DMS79 treated with DMSO at 0.1 percent for 48 hours (cell line): ENCODE results near the gene RAB4A.
"Not testable (repeated sequence)": the region's sequence is repeated elsewhere in the genome, so short reads cannot be mapped to it uniquely, and the experiment has no call there.

ENCODE experiments used
- DNase-seq: peaks from one replicate; lab custom pipeline; 2025; lab: John Stamatoyannopoulos, UW

The RAB4A gene

DNA sequence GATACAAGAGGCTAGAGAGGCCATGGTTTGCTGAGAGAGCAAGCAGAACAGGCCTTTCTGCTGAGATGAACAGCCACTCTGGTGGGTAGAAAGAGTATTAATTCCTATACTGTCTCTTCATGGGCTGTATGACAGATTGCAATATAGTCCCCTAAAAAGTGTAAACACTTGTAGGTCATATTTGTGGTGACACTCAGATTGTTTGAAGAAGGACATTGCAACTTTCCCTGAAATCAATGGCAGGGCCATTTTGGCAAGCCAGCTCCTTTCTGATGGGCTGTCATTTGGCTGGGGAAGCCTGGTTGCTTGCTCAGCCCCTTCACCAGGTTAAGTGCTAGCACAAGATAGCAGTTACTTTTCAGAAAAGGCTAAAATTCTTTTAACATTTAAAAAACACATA, 27.5 kb downstream of the RAB4A start:
- DNase-seq = no peak

- DNase-seq = no peak
Observed at GRCh38 chr1:229298887-229299503, 28.1 kb downstream of the RAB4A start.

DNA sequence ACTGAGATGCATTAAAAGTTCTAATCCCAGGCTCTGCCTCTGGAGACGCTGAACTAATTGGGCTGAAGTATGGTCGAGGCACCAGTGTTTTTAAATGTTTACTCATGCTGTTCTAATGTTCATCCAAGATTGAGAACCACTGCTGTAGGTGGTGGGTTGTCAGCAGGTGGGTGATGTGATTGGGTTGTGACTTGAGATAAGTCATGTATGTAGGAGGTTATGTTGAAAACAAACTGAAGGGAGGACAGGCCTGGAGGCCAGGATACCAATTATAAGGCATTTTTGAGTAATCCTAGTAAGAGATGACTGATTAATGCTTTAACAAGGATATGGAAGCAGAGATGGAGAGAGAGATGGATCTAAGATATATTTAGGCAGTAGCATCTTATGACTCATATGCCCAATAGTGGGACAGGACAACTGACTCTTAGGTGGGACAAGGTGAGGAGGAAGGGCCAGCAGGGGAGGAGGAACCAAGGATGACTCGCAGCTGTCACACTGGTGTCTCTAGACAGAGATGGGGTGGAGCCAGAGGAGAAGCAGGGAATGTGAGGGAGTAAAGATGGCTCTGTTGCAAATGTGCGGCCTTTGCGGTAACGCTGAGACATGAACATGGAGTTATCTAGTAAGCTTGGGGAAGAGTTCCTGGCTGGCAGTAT, 29.3 kb downstream of the RAB4A start:
- DNase-seq = no peak

DNA sequence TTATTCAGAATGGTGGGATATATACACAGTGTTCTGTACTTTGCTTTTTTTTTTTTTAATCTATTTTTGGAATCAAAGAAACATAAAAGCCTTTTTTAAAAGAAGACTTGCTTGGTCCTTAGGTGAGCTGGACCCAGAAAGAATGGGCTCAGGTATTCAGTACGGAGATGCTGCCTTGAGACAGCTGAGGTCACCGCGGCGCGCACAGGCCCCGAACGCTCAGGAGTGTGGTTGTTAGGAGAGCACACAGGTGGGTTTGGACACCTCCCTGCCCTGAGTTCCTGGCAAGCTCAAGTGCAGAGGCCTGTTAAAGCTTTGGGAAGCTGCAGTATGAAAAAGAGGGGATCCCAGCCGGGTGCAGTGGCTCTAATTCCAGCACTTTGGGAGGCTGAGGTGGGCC, 31.8 kb downstream of the RAB4A start:
- DNase-seq = no peak

GRCh38 chr1:229303855-229304254, 32.9 kb downstream of the RAB4A start:
- no peak for DNase-seq

DNA sequence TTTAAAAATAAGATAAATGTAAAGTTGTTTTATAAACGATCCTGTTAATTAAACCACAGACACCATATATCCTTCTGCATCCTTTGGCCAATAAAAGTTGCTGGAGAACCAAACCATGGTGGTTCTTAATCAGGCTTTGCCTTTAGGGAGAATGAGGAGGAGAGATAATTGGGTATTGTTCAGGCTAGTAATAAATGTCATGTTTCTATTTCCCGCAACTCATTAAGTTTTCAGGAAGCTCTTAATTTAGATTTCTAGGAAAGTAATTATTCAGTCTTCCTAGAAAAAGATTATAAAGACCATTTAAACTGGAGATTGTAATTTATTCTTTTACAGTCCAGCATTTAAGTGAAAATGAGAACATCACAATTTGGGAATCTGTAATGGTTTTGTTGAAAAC, 34.5 kb downstream of the RAB4A start:
- no peak for DNase-seq

DNA sequence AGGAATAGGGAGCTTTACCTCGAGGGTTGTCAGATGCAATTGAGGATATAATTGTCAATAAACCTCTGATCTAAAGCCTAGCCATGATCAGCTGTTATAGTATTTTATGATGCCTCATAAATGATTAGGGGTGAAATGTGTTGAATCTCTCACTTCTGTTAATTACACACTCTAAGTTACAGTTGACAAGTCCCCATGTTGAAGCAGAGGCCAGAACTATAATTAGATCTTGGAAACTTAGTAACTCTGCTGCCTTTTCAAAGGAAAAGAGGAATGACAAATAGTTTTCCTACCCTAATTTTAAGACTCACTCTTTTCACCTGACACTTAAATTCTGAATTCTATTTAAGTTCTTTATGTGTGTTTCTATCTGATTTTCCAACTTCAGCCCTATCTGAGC, 38.2 kb downstream of the RAB4A start:
- DNase-seq = no peak

- DNase-seq = no peak
Observed at GRCh38 chr1:229309684-229310083, 38.8 kb downstream of the RAB4A start.

- DNase-seq = no peak
Observed at GRCh38 chr1:229310833-229311232, 39.9 kb downstream of the RAB4A start.

DNA sequence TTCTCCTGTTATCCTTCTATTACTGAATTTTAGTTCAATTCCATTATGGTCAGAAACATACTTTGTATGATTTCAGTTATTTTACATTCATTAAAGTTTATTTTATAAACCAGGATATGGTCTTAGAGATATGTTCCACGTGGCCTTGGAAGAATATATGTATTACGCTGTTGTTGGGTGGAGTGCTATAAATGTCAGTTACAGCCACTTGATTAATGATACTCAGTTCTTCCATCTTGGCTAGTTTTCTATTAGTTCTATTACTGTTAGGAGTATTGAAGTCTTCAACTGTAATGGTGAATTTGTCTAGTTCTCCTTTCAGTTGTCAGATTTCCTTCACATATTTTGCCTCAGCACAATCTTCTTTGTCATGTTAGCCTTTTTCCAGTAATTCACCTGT, 45.3 kb downstream of the RAB4A start:
- DNase-seq = no peak

- no peak for DNase-seq
Observed at GRCh38 chr1:229318056-229318455, 47.1 kb downstream of the RAB4A start.

GRCh38 chr1:229319487-229319886, 48.6 kb downstream of the RAB4A start:
- no peak for DNase-seq

- no peak for DNase-seq
Observed at GRCh38 chr1:229323201-229323600, 52.3 kb downstream of the RAB4A start.

DNA sequence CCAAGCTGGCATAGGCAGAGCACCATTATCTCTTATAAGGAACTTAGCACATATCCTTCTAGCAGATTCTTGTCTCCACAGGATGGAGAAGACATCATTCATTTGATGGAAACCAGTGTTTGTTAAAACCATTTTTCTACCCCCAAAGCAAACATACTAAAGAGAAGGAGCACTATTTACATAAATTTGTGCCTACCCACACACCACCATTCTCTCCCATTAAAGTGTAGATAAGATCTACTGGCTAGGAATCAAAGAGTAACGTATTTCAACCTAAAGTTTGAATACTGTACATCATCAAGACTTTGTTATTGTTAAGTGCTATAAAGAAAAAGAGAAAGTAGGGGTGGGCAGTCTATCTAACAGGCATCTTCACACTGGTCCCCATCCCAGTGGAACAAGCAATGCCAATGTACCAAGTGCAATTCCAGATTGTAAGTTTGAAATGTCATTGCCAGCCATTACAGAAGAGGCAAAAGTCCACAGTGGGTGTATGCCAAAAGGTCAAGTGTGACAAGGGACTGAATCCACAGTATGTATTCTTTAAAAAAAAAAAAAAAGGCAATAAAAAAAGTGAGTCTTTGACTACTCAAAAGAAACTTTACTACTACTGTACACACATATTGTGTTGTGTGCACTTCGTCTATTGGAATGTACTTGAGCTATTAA, 53.1 kb downstream of the RAB4A start:
- DNase-seq = no peak

GRCh38 chr1:229325401-229325800, 54.5 kb downstream of the RAB4A start:
- no peak for DNase-seq

GRCh38 chr1:229325853-229326487, 55.1 kb downstream of the RAB4A start:
- DNase-seq = no peak

DNA sequence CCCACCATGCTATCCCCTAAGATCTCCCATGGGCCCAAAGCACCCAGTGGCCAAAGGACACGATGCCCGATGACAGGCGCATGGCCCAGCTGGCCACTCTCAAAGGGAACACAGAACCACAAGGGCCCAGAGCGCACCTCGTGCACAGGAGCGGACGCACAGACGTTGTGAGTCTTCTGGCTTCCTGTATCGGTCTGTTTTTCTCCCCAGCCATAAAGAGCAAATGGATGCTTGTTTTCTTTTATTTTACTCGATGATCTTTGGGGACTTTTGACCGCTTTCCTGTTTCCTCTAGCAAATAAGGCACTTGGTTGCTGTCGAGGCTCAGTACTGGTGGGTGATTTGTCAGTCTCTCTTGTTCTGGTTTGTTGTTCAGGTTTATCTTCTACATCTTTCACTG, 55.7 kb downstream of the RAB4A start:
- DNase-seq = no peak

DNA sequence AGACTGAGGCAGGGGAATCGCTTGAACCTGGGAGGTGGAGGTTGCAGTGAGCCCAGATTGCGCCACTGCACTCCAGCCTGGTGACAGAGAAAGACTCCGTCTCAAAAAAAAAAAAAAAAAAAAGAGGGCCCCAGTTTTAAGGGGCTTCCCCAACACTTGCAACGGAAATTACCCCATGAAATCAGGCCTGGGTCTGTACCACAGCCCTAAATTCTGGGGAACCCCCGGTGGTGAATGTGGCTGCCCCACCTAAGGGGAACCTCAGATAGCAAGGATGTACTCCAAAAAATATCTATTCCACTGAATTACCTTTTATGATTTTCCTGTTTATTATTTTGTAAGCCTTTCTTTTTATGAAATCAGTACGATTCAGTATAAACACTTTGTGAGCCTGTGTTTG, 56.9 kb downstream of the RAB4A start:
- DNase-seq = not testable (repeated sequence)

GRCh38 chr1:229328598-229329362, 57.9 kb downstream of the RAB4A start:
- DNase-seq = no peak

DNA sequence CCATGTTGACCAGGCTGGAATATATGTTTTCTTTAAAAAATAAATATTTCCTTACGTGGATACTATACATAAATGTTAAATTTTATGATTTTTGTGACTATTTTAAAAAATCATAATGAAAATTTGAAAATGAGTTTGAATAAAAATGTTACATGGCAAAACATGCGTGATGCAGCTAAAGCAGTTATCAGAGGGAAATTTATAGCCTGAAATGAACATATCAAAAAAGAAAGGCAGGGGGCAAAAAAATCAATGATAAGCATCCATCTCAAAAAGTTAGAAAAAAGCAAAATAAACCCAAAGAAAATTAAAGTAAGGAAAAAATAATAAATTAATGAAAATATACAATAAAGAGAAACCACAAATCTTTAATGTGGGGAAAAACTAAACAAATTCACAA, 63.4 kb downstream of the RAB4A start:
- DNase-seq = no peak

- no peak for DNase-seq
Observed at GRCh38 chr1:229334716-229335115, 63.8 kb downstream of the RAB4A start.

DNA sequence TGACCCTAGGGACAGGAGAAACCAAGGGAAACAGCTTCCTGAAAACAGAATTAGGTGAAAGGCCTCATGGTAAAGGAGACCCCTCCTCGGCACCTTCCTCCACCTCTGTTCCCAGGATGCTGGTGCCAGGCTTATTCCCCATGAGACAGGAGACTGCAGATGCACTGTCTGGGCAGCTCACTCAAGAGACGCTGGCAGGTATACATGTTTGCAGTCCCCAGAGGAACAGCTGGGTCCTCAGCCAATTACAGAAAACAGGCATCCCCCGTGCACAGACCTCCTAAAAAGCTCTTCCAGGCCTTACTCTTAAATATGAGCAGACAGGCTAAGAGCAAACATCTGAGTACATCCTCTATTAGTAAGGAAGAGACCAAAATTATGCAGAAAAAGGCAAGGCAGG, 65.4 kb downstream of the RAB4A start:
- no peak for DNase-seq
